Measurements from ENCODE around the gene CBR1.

Gene CBR1

DNA sequence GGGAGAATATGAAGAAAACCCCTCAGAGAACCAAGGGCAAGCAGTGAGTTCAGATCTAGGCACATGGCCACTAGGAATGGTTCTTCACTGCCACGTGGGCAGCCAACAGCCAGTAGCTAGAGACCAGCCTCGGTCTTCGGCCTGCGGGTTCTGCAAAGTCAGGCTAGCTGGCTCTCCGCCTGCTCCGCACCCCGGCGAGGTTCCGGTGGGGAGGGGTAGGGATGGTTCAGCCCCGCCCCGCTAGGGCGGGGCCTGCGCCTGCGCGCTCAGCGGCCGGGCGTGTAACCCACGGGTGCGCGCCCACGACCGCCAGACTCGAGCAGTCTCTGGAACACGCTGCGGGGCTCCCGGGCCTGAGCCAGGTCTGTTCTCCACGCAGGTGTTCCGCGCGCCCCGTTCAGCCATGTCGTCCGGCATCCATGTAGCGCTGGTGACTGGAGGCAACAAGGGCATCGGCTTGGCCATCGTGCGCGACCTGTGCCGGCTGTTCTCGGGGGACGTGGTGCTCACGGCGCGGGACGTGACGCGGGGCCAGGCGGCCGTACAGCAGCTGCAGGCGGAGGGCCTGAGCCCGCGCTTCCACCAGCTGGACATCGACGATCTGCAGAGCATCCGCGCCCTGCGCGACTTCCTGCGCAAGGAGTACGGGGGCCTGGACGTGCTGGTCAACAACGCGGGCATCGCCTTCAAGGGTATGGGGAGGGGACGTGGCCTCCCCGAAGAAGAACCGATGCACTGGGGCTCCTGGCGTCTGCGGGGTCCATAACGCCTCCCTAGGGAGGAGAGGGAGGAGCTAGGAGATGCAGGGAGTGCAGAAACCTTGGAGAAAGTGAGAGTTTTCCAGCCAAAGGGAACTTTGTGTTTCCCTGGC, at the start of gene CBR1:
Gene CBR1, plus strand, starts transcription at position 312 of the 871 bp plus-strand sequence. Its CDS starts 92 bp downstream, at position 404.
- peak; percentile 86 for DNase-seq (ENCODE audit: low read depth)

DNA sequence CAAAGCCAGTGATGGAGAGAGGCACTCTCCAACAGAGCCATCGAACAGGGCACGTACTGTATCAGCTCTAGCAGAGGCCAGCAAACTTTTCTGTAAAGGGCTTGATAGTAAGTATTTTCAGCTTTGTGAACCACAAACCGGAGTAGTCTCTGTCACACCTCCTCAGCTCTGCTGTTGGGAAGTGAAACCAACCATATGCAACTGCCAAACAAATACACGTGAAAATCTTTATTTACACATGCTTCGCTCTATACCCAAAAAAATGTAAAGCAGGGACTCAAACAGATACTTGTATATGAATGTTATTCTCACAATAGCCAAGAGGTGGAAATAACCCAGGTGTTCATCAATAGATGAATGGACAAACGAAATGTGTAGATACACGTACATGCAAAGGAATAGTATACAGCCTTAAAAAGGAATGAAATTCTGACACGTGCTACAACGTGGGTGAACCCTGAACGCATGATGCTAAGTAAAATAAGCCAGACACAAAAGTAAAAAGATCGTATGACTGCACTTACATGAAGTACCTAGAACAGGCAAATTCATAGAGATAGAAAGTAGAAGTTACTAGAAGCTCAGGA, 48.5 kb upstream of the CBR1 start:
- DNase-seq (ENCODE audit: low read depth) = no peak

DNA sequence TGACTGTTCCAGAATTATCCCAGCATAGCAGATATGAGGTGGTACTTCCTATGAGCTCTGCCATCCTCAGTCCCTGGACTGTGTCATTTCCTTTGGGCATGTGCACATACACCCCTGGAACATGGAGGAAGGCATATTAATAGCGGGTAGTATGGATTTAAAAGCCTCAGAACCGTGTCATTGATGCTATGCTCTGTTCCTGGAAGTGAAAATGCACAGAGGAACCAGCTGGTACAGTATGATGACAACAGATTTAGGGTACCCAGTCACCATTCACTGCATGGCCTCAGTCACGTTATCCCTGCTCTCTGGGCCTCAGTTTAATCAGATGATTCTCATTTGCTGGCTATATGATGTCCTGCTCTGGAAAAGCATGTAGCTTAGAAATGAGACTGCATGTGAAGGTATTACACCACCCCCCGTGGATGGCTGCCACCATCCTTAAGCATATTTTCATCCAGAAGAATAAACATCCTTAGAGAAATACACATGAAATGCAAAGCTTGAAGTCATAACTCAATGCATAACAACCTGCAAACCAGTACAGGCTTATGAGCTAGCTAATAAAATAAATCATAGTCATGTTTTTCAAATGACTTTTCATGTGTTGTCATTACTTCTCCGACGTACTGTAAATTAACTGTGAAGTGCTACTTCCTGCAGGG, 47.3 kb upstream of the CBR1 start:
- DNase-seq (ENCODE audit: low read depth) = no peak

DNA sequence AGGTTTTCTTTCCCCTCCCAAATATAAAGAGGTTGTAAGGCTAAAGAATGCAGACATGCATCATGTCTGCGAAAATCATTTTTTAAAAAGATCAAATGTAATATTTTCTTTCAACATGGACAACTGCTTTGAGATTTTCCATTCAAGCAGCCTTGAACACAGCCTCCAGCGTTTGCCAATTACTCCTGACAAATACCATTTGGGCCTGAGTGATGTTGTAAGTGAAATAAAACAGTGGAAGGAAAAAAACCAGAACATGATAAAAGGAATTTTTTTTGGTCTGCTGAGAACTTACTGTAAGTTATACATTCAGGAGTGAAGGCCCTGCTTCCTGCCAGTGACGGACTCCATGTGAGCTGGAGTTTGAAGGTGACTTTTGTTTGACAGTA, 46.7 kb upstream of the CBR1 start:
- no peak for DNase-seq (ENCODE audit: low read depth)

DNA sequence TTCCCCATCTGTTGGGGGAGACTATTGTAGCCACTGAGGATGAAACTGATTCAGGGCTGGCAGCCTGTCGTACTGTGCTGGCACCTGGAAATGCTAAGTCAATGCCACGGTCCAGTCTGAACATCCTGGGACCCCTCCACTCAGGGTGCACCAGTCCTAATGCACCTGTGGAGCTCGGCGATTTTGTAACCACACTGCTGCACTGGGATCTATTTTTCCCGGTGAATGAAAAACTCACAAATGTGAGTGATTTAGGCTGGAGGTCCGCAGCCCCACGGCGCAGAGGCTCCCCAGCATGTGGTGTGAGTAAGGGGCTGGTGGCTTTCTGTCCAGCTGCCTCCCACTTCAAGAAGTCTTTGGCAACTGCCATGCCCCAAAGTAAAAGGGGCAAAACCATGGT, 45.0 kb upstream of the CBR1 start:
- DNase-seq (ENCODE audit: low read depth) = no peak

DNA sequence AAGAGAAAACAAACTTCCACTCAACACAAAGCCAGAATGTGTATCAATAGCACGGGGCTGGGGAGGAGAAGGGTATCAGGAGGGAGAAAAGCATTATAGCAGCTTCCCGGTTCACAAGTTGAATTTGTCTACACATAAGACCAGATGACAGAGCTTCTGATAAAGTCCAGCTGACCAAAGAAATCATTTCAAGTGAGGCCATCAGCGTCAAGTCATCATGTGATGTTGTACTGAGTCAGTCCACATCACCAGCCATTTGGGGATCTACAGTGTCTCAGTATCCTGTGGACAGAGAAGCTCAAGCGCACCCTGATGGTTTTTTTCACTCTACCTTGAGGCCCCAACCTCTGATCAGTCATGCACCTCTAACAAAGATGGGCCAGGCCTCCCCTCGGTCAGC, 42.5 kb upstream of the CBR1 start:
- no peak for DNase-seq (ENCODE audit: low read depth)

DNA sequence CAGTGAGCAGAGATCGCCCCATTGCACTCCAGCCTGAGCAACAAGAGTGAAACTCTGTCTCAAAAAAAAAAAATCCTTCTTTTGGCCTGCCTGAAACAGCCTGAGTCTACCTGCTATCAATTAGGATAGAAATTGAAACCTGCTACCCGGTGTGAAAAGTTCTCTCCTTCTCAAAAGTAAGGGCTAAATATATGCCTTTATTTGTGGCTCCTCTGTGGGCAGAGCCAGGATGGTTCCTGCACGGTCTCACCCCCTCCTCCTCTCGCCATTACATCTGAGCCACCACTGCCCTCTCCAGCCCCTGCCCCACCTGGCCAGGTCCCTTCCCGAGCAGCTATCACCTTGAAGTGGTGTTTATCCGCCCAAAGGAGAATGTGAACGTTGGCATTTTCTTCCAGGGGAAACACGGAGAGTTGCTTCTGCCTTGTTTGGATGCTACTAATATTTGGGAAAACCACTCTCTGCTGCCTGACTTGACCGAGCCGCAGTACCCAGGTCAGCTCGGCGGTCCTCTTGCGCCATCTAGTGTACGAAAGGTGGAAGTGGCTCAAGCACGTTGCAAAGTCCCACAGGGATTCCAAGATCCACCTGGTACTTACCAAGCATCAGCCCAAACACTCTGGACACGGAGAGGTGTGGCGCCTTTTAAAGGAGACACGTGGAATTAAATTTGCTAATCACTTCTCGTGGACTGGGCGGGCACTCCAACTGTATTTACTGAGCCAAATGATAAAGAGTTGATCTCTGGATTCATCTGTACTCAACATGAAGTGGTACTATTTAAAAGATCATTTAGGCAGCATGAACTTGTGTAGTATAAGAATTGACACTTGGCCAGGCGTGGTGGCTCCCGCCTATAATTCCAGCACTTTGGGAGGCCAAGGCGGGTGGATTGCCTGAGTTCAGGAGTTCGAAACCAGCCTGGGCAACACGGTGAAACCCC, 41.4 kb upstream of the CBR1 start:
- DNase-seq (ENCODE audit: low read depth) = peak; percentile 49

DNA sequence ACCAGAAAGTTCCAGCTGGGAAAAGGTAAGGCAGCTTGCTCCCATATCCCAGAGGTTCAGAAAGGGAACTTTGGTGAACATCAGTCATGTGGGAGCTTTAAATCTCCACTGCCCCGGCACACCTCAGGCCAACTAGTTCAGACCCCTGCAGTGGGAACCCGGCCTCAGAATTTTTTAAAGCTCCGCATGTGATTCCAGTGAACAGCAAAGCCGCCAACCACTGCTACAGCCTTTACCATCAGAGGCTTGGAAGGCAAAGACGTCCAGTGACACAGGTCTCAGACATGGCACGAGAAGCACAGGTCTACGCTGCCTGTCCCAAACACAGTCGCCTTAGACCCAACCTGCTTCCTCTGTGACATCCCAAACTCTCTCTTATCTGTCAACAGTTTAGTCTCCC, 40.5 kb upstream of the CBR1 start:
- no peak for DNase-seq (ENCODE audit: low read depth)

DNA sequence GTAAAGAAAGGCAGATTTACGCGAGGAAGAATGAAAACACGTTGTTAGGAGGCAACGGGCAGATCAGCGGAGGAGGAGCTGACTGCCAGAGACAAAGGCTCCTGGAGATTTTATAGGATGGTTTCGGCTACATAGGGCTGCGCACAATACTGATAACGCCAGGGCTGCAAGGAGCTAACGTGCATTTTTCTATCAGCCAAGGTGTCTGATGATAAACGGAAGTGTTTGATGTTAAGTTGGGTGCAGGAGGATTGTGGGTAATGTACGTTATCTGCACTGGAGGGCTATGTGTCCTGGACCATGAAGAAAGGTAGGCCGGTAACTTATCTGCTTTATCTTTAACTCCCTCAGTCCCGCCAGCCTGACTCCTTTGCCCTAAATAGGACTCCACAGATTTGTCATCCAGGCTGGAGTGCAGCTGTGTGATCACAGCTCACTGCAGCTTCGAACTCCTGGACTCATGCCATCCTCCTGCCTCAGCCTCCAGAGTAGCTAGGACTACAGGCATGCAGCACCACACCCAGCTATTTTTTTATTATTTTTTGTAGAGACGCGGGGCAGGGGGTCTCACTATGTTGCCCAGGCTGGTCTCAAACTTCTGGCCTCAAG, 39.1 kb upstream of the CBR1 start:
- DNase-seq (ENCODE audit: low read depth) = no peak

DNA sequence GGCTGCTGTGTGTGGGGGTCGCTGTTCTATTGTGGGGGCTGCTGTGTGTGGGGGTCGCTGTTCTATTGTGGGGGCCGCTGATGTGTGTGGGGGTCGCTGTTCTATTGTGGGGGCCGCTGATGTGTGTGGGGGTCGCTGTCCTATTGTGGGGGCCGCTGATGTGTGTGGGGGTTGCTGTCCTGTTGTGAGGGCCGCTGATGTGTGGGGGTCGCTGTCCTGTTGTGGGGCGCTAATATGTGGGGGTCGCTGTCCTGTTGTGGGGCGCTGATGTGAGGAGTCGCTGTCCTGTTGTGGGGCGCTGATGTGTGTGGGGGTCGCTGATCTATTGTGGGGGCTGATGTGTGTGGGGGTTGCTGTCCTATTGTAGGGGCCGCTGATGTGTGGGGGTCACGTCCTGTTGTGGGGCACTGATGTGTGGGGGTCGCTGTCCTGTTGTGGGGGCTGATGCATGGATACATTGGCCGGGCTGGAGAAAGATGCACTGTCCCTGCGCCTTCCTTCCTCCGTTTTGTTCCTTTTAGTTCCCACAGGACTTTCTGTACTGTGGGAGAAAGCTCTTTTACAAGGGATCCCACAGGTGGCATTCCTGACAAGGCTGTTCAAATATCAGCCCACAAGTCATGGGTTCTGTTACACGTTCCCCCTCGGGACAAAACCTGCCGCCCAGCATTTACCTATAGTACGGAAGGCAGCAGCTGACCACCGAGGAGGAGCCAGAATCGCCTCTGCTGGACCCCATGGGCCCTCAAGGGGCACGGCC, 37.0 kb upstream of the CBR1 start:
- no peak for DNase-seq (ENCODE audit: low read depth)

DNA sequence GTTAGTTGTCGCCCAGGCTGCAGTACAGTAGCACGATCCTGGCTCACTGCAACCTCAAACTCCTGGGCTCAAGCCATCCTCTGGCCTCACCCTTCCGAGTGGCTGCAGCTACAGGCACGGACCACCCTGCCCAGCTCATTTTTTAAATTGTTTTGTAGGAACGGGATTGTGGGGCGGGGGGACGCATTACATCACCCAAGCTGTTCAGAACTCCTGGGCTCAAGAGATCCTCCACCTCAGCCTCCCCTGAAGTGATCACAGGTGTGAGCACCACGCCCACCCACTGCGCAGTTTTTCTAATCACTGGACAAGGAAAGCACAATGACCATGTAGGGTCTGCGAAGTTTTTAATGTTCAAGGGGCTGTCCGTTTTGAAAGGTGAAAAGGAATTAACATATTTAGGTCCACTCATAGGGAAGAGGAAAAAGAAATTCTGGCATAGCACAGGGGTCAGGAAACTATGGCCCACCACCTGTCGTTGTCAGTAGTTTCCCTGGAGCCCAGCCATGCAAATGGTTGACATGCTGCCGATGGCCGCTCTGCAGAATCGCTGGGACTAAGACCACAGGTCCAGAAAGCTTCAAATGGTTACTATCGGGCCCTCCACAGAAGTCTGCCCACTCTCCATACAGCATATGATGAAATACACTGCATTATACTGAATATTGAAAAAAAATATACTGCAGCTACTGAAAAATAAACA, 35.5 kb upstream of the CBR1 start:
- DNase-seq (ENCODE audit: low read depth) = no peak

DNA sequence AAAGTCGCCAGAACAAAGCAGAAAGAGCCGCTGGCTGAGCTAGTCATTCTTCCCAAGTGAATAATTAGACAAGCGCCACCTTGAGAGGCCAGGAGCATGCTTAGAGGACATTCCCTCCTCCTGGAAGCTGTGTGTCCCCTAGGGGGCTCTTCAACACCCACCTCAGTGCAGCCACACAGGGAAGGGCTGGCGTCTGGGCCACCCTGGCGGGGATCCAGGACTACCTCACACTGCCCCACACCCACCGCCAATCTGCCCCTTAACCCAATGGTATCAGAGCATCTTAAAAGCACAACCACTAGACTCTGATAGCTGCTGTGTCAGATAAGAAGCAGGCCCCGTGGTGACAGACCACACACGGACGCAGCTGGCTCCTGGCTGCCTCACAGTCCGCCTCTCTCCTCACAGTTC, 34.4 kb upstream of the CBR1 start:
- DNase-seq (ENCODE audit: low read depth) = no peak

DNA sequence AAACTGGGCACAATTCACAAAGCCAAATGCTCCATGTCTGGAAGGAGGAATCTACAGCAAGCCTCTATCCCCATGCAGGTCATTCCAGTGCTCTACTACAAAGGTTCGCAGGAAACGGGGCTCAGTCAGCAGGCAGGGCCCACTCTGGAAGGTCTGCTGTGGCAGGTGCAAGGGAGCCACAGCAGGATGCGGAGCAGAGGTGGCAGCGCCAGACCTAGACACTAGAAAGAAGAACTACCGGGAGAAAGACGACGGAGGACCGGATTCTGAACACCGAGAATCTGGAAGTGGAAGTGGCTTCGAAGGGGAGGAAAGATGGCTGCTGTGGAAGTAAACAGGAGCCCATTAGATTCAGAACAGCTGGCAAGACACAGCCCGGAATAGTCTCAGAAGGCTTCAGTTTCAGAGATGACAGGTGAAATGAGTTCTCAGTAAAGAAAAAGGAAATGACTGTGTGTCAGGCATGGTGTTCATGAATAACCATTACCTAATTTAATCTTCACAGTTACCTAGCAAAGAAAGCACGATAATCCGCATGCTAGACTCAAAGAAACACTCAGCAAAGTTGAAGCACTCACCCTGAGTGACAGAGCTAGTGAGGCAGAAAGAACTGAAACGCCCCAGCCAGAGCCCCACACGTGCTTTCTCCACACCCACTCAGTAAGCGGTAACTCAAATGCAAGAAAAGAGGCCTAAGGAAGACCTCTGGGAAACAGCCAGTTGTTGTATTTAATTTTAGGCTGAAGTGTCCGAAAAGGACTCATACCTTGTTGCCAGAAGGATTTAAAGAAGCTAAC, 30.9 kb upstream of the CBR1 start:
- no peak for DNase-seq (ENCODE audit: low read depth)

DNA sequence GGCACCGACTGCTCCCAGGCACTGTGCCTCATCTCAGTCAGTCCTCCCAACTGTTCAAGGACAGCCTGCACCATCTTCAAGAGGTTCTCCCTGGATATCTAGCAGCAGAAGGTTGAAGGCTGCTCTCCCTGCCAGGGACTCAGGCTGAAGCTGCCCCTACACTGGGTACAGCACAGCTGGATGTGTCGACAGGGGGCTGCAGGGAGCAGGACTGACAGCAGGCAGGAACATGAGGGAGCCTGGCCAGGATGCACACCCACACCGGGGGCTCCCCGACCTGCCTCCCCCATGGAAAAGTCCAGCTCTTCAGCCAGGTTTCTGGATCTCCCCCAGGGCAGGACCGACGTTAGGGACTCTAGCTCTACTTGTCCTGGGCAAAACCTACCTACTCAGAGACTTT, 30.0 kb upstream of the CBR1 start:
- no peak for DNase-seq (ENCODE audit: low read depth)

DNA sequence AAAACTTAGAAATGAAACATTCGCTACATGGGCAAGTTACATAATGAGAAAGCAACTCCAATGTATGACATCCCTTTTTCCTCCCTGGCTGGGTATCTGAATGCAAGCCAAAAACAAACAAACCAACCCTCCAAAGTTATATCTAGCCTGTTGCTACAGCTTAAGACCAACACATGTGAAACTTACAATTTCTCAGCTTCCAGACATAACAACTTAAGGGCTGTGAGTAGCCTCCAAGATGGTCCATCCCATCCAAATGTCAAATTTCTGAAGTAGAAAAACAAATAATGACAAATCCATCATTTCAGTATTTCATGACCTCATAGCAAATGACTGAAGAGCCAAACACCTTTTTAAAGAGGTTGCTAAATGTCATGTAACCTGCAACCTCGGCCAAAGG, 29.4 kb upstream of the CBR1 start:
- DNase-seq (ENCODE audit: low read depth) = no peak

DNA sequence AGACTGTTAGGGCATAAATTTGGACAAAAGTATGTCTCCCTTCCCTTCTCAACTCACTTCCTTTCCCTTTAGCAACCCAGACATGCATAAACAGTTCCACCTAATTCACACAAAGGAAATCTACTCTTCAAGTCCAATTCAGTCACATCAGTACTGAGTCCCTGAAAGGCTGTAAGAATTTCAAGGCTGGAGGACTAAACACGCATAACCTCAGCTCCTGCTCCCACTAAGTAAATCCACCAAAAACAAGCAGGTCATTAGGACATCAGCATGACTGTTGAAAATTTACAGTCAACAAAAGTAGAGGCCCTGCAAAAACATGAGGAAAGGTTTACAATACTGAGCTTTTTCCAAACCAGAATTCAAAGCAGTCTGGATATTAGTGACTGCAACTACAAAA, 27.9 kb upstream of the CBR1 start:
- DNase-seq (ENCODE audit: low read depth) = no peak

DNA sequence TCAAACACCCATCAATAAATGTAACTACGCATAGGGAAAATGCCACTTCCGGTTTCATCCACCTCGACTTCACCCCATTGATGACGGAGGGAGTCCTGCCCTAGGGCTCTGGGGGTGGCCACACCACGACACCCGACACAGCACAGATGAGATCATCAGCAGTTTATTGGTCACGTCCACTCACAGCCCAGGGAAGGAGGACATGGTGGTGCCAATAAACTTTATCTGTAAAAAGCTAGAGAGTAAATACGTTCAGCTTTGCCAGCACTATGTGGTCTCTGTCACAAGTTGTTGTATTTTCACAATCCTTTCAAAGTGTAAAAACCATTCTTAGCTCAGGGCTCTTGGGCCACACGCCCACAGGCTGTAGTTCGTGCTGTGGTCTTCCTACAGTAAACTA, 25.8 kb upstream of the CBR1 start:
- DNase-seq (ENCODE audit: low read depth) = no peak

DNA sequence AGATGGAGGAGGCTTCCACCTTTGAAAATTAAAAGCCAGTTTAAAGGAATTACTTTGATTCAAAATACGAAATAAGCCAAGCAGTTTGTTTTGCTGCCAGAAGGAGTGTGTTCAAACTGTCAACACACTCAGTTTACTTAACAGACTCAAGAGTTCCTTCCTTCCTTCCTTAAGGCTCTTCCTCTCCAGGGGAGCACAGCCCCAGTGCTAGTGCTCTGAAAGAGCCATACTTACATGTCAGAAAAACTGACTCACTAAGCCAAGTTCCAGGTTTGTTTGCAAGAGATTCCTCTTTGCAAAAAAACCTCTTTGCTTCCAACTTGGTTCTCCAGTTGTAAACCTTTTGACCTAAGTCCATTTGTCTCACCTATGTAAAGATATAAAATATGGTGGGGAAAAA, 23.8 kb upstream of the CBR1 start:
- no peak for DNase-seq (ENCODE audit: low read depth)

DNA sequence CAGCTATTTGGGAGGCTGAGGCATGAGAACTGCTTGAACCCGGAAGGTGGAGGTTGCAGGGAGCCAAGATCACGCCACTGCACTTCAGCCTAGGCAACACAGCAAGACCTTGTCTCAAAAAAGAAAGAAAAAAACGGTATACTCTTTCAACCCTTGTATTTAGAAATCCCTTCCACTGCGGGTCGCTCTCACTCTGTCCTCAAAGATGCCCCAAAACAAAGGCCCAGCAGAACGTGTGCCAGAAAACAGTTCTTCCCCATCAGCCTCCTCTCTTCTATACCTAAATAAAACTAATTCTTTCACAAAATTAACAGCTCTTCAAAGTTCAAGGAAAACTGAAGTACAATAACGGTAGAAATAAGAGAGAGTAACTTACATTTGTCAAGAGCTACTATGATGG, 22.7 kb upstream of the CBR1 start:
- DNase-seq (ENCODE audit: low read depth) = no peak

DNA sequence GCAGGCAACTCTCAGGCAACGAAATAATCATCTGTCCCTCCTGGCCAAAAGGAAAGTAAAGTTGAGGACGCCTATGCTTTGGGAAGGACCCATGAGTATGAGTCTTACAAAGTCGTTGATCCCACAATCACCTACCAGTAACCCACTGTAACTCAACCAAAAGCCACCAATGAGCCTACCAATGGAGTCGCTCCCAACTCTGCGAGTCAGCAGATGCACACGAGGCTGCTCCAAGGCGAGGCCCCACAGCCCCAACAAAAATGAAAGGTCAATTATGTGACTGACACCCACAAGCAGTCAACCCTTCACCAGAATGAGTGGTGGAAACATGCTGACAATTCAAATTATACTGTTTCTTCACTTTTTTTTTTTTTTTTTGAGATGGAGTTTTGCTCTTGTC, 21.5 kb upstream of the CBR1 start:
- no peak for DNase-seq (ENCODE audit: low read depth)

All from activated T-cell treated with anti-CD3 and anti-CD28 coated beads for 48 hours (primary cell).